GM18870 (cell line): Measurements from ENCODE around the gene DBNDD1.

ENCODE experiments used
- ATAC-seq: cut with Tn5 transposase; IDR thresholded peaks from one replicate; pipeline ENCODE4 v1.9.1; 2021; ENCODE audit warnings: moderate library complexity; ENCODE audit not compliant: unreplicated experiment

DBNDD1 gene

GRCh38 chr16:90037276-90037675 is 18.0 kb upstream of the DBNDD1 start:
- no peak for ATAC-seq

- no peak for ATAC-seq
Measured at GRCh38 chr16:90035902-90036301, 16.6 kb upstream of the DBNDD1 start.

- ATAC-seq: no peak
Measured at GRCh38 chr16:90034504-90034903, 15.2 kb upstream of the DBNDD1 start.

- ATAC-seq: no peak
Measured at GRCh38 chr16:90033387-90033786, 14.1 kb upstream of the DBNDD1 start.

GRCh38 chr16:90032674-90033331 is 13.5 kb upstream of the DBNDD1 start:
- ATAC-seq: no peak

- no peak for ATAC-seq
Measured at GRCh38 chr16:90031931-90032673, 12.8 kb upstream of the DBNDD1 start.

GRCh38 chr16:90031186-90031930 is 12.1 kb upstream of the DBNDD1 start:
- no peak for ATAC-seq

GRCh38 chr16:90028985-90029384 is 9.7 kb upstream of the DBNDD1 start:
- no peak for ATAC-seq

- ATAC-seq: no peak
Measured at GRCh38 chr16:90027611-90028010, 8.4 kb upstream of the DBNDD1 start.

GRCh38 chr16:90026135-90026534 is 6.9 kb upstream of the DBNDD1 start:
- no peak for ATAC-seq

- ATAC-seq: no peak
Measured at GRCh38 chr16:90023078-90023447, 3.8 kb upstream of the DBNDD1 start.

GRCh38 chr16:90022209-90023077 is 3.2 kb upstream of the DBNDD1 start:
- ATAC-seq: peak; percentile 47

GRCh38 chr16:90020838-90021382 is 1.7 kb upstream of the DBNDD1 start:
- ATAC-seq: no peak

GRCh38 chr16:90020260-90020837 is 1.1 kb upstream of the DBNDD1 start:
- no peak for ATAC-seq

GRCh38 chr16:90019543-90020259 is 445 bp upstream of the DBNDD1 start:
- no peak for ATAC-seq

- no peak for ATAC-seq
Measured at GRCh38 chr16:90018297-90018651, 982 bp downstream of the DBNDD1 start.

GRCh38 chr16:90016339-90016950 is 2.8 kb downstream of the DBNDD1 start:
- no peak for ATAC-seq

GRCh38 chr16:90015586-90016338 is 3.5 kb downstream of the DBNDD1 start:
- ATAC-seq: no peak
